NCI-H2196 treated with DMSO at 0.1 percent for 48 hours (cell line): ENCODE results near the gene DUOX2.
"Not testable (repeated sequence)": the region's sequence is repeated elsewhere in the genome, so short reads cannot be mapped to it uniquely, and the experiment has no call there.

Experiments
- DNase-seq: peaks from one replicate; lab custom pipeline; 2025; ENCODE audit not compliant: unreplicated experiment; lab: John Stamatoyannopoulos, UW

DUOX2 gene

GRCh38 chr15:45077391-45077790, 36.6 kb downstream of the DUOX2 start:
- not testable (repeated sequence) for DNase-seq

DNA sequence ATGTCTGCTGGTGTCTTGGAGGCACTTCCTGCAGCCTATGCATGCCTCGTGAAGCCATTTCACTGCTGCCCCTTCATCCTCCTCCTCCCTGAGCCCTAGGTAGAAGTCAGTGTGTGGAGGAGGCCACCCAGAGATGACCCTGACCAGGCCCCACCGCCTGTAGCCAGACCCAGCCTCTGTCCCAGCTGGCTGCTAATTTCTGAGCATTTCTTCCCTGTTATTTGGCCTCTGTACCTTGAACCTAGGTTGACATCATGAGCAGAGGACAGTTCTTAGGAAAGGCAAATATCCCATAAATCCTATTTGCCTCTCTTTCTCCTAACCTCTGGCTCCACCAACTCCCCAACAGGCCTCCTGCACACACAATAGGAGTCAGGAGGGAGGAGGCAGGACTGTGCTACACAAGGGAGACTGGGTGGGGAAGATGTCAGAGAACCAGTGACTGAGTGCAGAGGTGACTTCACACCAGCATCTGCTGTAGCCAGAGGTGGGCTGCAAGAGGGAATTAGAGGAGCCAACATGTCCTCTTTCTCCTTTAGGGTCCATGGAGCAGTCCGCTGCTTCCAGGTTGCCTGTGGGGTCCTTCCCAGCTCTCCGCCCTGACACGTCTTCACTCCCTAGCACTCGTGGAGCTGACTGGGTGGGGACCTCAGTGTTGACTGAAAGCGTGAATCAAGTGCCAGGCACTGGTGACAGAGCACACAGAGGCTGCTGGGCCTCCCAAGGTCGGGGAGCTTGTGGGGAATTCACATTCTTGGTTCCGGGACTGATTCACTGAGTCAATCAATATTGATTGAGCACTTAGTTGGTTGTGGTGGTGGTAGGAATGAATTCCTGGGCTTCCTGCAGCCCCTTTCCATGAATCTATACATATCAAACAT, 38.3 kb downstream of the DUOX2 start:
- not testable (repeated sequence) for DNase-seq

GRCh38 chr15:45073602-45074001, 40.4 kb downstream of the DUOX2 start:
- DNase-seq: not testable (repeated sequence)

- DNase-seq: not testable (repeated sequence)
Measured at GRCh38 chr15:45069942-45070360, 44.0 kb downstream of the DUOX2 start.

DNA sequence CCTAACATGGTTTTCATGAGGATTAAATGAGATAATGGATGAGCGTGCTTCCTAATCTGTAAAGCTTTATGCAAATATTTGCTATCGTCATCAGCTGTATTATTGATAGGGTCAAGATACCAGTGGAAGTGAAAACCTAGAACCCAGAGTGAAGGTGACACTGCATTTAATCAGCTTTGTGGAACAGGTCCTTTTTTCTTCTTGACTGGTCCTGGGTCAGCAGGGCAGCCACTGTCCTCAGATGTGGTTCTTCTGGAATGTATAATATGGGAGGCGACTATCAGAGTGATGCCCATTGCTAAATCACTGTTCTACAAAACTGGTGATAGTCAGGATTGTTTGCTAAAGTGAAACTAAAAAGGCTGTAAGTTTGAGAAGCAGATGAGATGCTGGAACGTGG, 49.6 kb downstream of the DUOX2 start:
- no peak for DNase-seq

GRCh38 chr15:45062301-45062700, 51.7 kb downstream of the DUOX2 start:
- not testable (repeated sequence) for DNase-seq

- DNase-seq: not testable (repeated sequence)
Measured at GRCh38 chr15:45058690-45059675, 55.0 kb downstream of the DUOX2 start.

DNA sequence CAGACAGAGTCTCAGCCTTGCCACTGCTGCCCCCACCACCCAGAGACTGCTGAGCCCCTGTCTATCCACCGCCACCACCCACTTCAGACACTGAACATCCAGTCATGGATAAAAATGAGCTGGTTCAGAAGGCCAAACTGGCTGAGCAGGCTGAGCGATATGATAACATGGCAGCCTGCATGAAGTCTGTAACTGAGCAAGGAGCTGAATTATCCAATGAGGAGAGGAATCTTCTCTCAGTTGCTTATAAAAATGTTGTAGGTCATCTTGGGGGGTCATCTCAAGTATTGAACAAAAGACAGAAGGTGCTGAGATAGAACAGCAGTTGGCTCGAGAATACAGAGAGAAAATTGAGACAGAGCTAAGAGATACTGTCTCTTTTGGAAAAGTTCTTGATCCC, 61.3 kb downstream of the DUOX2 start:
- not testable (repeated sequence) for DNase-seq

GRCh38 chr15:45050587-45050986, 63.4 kb downstream of the DUOX2 start:
- no peak for DNase-seq

DNA sequence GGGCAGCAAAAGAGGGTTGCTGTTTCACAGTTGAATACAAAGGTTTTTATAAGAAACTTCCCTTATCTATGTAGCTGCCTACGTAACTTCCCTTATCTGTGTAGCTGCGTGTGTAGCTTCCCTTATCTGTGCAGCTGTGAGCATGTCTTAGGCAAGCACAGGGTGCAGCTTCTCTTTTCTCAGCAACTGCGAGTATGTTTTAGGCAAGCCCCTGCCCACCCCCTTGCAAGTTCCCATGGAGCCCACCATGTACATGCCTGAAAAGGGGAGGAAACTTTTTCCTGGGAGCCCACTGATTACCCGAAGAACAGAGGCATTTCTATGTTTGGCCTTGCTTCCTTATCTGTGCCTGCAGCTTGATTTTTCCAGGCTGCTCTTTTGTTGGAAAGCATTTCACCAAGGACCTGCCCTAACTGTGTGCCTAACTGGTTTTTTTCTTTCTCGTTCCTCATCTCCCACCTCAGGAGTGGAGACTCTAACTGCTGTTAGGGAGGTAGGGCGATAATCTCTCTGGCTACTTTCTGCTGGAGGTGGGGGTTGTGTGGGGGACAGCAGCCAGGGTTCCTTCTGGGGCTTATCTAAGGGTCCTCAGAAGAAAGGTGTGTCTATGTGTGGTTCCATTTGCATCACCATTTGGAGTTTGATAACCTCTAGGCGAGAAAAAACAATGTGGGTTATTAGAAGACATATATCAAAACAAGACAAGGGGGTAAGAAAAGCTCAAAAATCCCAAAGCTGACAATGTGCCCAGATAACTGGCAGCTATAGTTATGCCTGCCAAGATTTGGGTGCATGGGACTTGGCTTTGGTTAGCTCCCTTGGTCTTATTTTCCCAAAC, 65.0 kb downstream of the DUOX2 start:
- DNase-seq: no peak

- DNase-seq: not testable (repeated sequence)
Measured at GRCh38 chr15:45048449-45048793, 65.6 kb downstream of the DUOX2 start.

DNA sequence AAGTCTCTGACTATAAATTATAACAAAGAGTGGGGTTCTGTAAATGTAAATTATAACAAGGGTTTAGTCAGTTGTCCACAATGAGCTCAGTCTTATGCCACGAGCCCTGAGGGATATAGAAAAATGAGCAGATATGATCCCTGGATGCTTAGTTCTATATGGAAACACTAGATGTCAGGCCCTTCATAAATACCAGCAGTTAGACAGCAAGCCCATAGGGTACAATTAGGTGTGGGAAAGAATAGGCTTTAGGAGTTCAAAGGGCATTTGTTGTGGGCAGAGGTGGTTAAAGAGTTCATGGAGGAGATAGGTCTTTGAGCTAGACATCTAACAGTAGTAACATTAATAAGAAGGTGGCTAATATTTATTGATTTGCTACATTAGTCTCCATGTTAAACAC, 69.7 kb downstream of the DUOX2 start:
- not testable (repeated sequence) for DNase-seq

DNA sequence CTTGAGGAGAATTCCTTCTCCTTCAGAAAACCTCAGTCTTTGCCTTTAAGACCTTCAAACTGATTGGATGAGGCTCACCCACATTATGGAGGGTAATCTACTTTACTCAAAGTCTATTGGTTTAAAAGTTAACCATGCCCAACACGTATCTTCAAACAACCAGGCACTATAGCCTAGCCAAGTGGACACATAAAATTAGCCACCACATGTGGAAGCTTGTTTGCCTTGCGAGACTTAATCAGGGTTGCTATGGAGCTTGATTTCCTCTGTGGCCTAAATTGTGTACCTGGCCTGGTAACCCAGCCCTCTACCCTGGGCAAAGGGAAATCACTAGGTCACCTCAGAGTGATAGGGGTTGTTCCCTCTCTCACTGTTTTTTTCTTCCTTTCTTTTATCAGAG, 71.1 kb downstream of the DUOX2 start:
- not testable (repeated sequence) for DNase-seq
